Aorta (tissue), 5 donors: ENCODE data around the gene CARD10. TPM values are rescaled to one million over a fixed set of nuclear protein-coding genes. Genes with fewer than 3 reads are reported as not detected.

ENCODE experiments used
- ATAC-seq: fragments of 200-7000 bp; cut with Tn5 transposase; one replicate; pipeline ENCODE4 v1.9.1; 2022; ENCODE audit warnings: moderate library complexity; ENCODE audit not compliant: low FRiP score
- DNase-seq, 2 donors: peaks; one replicate each; pipeline ENCODE4 v3.0.0-alpha.2; 2020
- H3K27ac ChIP-seq, 2 donors: one replicate each; pipeline ENCODE4 v1.5.1; 2013; ENCODE audit warnings: low read length in 2 of 2, mild to moderate bottlenecking in 2 of 2, moderate library complexity in 2 of 2, control low read depth in 1 of 2, inconsistent platforms in 1 of 2, low read depth in 1 of 2
- H3K27me3 ChIP-seq, 2 donors: one replicate each; pipeline ENCODE4 v1.6.1; 2013; ENCODE audit warnings: control low read depth in 1 of 2, low read length in 1 of 2, mild to moderate bottlenecking in 1 of 2, moderate library complexity in 1 of 2; ENCODE audit not compliant: insufficient read depth in 2 of 2, control insufficient read depth in 1 of 2
- H3K36me3 ChIP-seq, 2 donors: one replicate each; pipeline ENCODE4 v1.6.1; 2013; ENCODE audit warnings: control low read depth in 1 of 2, low read length in 1 of 2, mild to moderate bottlenecking in 1 of 2; ENCODE audit not compliant: insufficient read depth in 2 of 2, control insufficient read depth in 1 of 2
- H3K4me1 ChIP-seq, 2 donors: one replicate each; pipeline ENCODE4 v1.6.1; 2013; ENCODE audit warnings: low read length in 2 of 2, control low read depth in 1 of 2, mild to moderate bottlenecking in 1 of 2, moderate library complexity in 1 of 2; ENCODE audit not compliant: insufficient read depth in 2 of 2, control insufficient read depth in 1 of 2
- H3K4me3 ChIP-seq, 2 donors: one replicate each; pipeline ENCODE4 v1.5.1; 2013; ENCODE audit warnings: low read length in 2 of 2, control low read depth in 1 of 2, mild to moderate bottlenecking in 1 of 2
- H3K9me3 ChIP-seq: one replicate; pipeline ENCODE4 v1.6.1; 2013; ENCODE audit warnings: mild to moderate bottlenecking, low read length; ENCODE audit not compliant: control insufficient read depth
- WGBS, 2 donors: extraction: QIAGEN DNeasy Blood & Tissue Kit; methylation state at CpG; one replicate each; pipeline ENCODE4 v1.1.7; 2013; 5-methylcytosine and 5-hydroxymethylcytosine counted together
- intact Hi-C, 2 donors: fragments of 100-400 bp; cut with DNase I; formaldehyde crosslinking; loops; one replicate each; pipeline versions ENCODE4 v1.14.2 to v1.15.0; 2022
- long read RNA-seq, 2 donors: library from polyadenylated mRNA; unstranded; transcript quantifications; one replicate each; pipeline ENCODE4 v2.0.0, GENCODE V29; 2020 to 2021
- polyA plus RNA-seq, 2 donors: library from polyadenylated mRNA; stranded (reverse); fragments of 200-250 nt; gene quantifications; one replicate each; pipeline ENCODE4 v1.2.3, GENCODE V29; 2013
- total RNA-seq, 2 donors: library from RNA; stranded (reverse); fragmentation: NEBNext Ultra II Directional; extraction: Animal tissue kit (Norgen Biotek cat#: 25700); gene quantifications; one replicate each; pipeline ENCODE4 v1.2.1, GENCODE V29; 2021
- donor health status: healthy with polysubstance abuse.
- donor health status: Bipolar disorder and iron deficiency.
- donor health status: DM: no; HTN: no; CAD: no.
- donor health status: DM: no; HTN: no; CAD: no.
- donor health status: DM: yes; HTN: yes; CAD: no.

The CARD10 gene, protein sequence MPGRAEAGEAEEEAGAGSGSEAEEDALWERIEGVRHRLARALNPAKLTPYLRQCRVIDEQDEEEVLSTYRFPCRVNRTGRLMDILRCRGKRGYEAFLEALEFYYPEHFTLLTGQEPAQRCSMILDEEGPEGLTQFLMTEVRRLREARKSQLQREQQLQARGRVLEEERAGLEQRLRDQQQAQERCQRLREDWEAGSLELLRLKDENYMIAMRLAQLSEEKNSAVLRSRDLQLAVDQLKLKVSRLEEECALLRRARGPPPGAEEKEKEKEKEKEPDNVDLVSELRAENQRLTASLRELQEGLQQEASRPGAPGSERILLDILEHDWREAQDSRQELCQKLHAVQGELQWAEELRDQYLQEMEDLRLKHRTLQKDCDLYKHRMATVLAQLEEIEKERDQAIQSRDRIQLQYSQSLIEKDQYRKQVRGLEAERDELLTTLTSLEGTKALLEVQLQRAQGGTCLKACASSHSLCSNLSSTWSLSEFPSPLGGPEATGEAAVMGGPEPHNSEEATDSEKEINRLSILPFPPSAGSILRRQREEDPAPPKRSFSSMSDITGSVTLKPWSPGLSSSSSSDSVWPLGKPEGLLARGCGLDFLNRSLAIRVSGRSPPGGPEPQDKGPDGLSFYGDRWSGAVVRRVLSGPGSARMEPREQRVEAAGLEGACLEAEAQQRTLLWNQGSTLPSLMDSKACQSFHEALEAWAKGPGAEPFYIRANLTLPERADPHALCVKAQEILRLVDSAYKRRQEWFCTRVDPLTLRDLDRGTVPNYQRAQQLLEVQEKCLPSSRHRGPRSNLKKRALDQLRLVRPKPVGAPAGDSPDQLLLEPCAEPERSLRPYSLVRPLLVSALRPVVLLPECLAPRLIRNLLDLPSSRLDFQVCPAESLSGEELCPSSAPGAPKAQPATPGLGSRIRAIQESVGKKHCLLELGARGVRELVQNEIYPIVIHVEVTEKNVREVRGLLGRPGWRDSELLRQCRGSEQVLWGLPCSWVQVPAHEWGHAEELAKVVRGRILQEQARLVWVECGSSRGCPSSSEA
- total RNA-seq (10 to 100 TPM; 10.1 to 24.9 TPM), polyA plus RNA-seq (1 to 10 TPM; 2.2 to 8.8 TPM)
- long read RNA-seq, donor 1, partial matches to known transcripts, result 20 of 26 reads
- long read RNA-seq, donor 1, other reads (novel, unspliced or antisense), result 5 of 26 reads
- long read RNA-seq, donor 2, full-length matches to known transcripts, result 11 of 22 reads
- long read RNA-seq, donor 2, partial matches to known transcripts, result 9 of 22 reads
- long read RNA-seq, donor 2, other reads (novel, unspliced or antisense), result 2 of 22 reads

DNA sequence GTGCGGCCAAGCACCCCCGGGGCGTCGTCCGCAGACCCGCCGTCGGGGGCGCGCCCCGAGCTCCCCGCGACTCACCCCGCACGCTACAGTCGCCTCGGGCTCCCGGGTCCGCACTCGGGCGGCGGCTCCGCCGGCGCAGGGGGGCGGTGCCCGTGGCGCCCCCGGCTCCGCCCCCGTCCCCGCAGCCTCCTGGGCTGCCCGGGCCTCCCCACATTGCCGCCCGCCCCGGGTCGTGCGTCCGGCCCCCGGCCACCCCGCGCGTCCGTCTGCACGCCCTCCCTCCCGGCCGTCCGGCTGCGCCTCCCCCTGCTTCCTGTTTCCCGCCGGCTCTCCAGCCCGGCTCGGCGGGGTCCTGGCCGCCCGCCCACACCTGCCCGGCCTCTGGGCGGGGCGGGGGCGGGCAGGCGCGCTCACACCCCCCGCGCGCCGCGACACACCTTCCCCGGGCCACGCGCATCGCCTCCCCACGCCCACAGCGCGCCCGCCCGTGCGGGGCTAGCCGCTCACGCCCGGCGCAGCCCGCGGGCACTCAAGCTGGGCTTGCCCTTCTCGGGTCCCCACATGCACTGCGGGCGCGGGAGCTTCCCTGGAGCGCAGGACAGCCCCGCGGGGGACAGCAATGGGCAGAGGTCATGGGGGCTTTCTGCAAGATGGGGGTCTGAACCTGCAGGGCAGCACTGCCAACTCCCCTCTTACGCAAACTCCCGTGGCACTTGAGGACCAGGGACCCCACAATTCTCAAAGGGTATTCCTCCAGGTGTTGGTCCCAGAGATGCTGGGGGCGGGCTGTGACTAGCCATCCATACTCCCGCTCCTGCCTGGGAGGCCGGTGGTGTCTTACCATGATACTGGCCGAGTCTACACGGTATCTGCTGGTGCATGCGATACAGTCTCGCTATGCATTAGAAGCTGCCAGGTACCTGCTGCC lies at the start of gene CARD10:
CARD10 (minus strand) TSS at position 148 of the 928 bp plus-strand sequence. CDS start 215 bp downstream, outside the sequence.
- Histone ChIP-seq H3K27ac (no peak within 1 kb of the TSS), H3K4me3 (peak within 1 kb of the TSS; percentile 58 to 72), H3K36me3 (no peaks in the 10 kb centered on the region), H3K9me3 (no peaks in the 10 kb centered on the region), H3K27me3 (no peaks in the 10 kb centered on the region), H3K4me1 (no peaks in the 10 kb centered on the region)
- intact Hi-C loops, result no loop called here
- DNase-seq, result no peak
- ATAC-seq, result peak; percentile 35
- 5 to 7% methylated on average over 78 to 99 of the region's 99 CpGs for WGBS, 2 donors

DNA sequence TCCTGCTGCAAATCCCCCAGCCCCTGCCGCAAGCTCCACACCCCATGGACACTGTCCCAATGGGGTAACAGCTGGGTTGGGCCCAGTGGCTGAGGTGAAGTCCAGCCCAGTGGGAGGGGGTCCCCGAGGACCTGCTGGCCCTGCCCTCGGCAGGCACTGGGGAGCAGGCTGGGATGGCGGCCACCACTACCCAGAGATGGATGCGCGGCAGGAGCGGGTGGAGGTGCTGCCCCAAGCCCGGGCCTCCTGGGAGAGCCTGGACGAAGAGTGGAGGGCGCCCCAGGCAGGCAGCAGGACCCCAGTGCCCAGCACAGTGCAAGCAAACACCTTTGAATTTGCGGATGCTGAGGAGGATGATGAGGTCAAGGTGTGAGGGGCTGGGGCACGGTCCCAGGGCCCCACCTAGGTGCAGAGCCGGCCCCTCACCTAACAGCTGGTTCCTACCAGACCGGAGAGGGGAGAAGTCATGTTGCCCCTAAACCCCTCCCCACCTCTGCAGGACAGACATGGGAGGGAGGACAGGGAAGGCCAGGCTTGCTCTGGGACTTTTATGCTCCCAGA lies 49.3 kb upstream of the CARD10 start:
- intact Hi-C loops, result no loop called here
- H3K36me3 ChIP-seq, result peaks cover 0 to 2% of the 10 kb centered on the region in 2 donors
- H3K27me3 ChIP-seq, result no peaks in the 10 kb centered on the region
- ATAC-seq (no peak), DNase-seq (no peak)
- H3K9me3 ChIP-seq, result no peaks in the 10 kb centered on the region
- H3K4me1 ChIP-seq, result no peaks in the 10 kb centered on the region
- 75% methylated on average over 14 of the region's 14 CpGs for WGBS, 2 donors
- H3K27ac ChIP-seq, result no peak overlapping the region
- no peak overlapping the region for H3K4me3 ChIP-seq

DNA sequence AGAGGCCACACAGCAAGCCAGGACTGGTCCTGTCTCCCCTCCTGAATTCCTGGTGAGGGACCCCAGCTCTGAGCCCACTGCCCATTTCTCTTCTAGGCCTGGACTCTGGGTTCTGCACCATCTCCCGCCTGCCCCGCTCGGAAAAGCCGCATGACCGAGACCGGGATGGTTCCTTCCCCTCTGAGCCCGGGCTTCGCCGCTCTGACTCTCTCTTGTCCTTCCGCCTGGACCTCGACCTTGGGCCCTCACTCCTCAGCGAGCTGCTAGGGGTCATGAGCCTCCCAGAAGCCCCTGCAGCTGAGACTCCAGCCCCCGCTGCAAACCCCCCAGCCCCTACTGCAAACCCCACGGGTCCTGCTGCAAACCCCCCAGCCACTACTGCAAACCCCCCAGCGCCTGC lies 48.8 kb upstream of the CARD10 start:
- no peaks in the 10 kb centered on the region for H3K9me3 ChIP-seq
- intact Hi-C loops, result no loop called here
- ATAC-seq, result no peak
- WGBS, 2 donors, result 86 to 87% methylated on average over 15 of the region's 15 CpGs
- H3K27ac ChIP-seq, result no peak overlapping the region
- H3K4me3 ChIP-seq, result no peak overlapping the region
- no peak for DNase-seq
- no peaks in the 10 kb centered on the region for H3K4me1 ChIP-seq
- H3K27me3 ChIP-seq, result no peaks in the 10 kb centered on the region
- H3K36me3 ChIP-seq, result peaks cover 0 to 2% of the 10 kb centered on the region in 2 donors

DNA sequence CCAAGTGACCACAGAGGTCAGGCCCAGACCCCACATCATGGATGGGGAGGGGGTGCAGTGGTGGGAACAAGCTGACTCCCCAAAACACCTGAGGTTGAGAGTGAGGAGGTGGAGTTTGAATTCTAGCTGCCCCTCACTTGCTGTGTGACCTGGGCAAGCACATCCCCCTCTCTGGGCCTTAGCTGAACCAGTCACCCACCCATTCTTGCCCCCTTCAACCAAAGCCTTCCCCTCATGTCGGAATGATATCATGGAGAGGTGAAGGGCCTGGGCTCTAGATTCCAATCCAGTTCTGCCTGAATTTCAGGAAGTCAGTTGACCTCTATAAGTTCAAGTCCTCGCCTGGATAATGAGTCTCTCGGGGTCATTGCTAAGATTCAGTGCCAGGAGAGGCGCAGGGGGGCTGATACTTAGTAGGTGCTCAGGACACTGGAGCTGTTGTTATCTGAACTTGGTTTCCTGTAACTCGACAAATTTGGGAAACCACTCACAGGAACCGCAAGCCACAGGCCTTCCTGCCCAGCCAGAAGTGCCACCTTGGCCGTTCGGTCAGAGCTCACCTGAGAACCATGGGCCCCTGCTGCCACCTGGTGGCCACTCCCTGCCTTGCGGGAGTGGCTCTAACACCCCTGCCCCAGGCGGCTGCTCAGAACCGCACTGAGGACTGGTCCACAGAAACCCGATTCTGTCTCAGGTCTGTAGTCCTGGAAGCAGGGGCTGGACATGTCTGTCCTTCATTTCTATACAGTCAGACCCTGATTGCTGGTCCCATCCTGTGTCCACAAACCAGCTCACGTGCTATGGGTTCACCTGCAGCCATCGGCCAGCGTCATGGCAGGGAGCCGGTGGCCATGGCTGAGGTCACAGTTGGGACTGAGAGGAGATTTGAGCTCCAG lies 47.9 kb upstream of the CARD10 start:
- Histone ChIP-seq H3K9me3 (no peaks in the 10 kb centered on the region), H3K4me1 (peaks cover 0 to 2% of the 10 kb centered on the region in 2 donors), H3K4me3 (no peak overlapping the region), H3K36me3 (peaks cover 0 to 2% of the 10 kb centered on the region in 2 donors), H3K27me3 (no peaks in the 10 kb centered on the region), H3K27ac (no peak overlapping the region)
- ATAC-seq (peak; percentile 80), DNase-seq (peak; percentile 80 to 94)
- intact Hi-C loops, result no loop called here
- 32 to 37% methylated on average over 16 of the region's 16 CpGs for WGBS, 2 donors

DNA sequence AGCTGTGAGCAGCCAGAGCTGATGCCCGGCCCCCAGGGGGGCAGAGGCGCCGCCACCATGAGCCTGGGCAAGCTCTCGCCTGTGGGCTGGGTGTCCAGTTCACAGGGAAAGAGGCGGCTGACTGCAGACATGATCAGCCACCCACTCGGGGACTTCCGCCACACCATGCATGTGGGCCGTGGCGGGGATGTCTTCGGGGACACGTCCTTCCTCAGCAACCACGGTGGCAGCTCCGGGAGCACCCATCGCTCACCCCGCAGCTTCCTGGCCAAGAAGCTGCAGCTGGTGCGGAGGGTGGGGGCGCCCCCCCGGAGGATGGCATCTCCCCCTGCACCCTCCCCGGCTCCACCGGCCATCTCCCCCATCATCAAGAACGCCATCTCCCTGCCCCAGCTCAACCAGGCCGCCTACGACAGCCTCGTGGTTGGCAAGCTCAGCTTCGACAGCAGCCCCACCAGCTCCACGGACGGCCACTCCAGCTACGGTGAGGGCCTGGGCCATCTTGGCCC lies 47.2 kb upstream of the CARD10 start:
- intact Hi-C loops, result no loop called here
- Histone ChIP-seq H3K9me3 (no peaks in the 10 kb centered on the region), H3K27ac (no peak overlapping the region), H3K4me1 (peaks cover 0 to 5% of the 10 kb centered on the region in 2 donors), H3K36me3 (peaks cover 0 to 2% of the 10 kb centered on the region in 2 donors), H3K27me3 (no peaks in the 10 kb centered on the region), H3K4me3 (no peak overlapping the region)
- DNase-seq (peak in 1 of 2 donors; percentile 62), ATAC-seq (no peak)
- WGBS, 2 donors, result 39 to 47% methylated on average over 25 to 28 of the region's 28 CpGs

DNA sequence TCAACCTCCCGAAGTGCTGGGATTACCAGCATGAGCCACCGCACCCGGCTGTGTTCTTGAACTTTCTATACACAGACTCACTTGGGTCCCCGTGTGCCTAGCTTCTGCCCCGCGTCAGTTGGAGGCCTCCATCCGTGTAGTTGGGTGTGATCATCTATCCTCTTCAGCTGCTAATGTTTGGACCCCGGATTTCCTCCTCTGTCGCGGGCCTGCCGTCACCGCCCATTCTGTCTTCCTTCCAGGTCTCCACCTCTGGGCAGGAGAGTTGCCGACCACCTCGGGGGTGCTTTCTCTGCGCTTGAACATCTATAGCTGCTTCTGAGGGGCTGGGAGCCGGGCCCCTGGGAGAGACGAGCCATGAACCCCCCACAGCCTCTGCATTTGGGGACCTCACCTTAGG lies 46.6 kb upstream of the CARD10 start:
- ATAC-seq (no peak), DNase-seq (no peak)
- Histone ChIP-seq H3K9me3 (no peaks in the 10 kb centered on the region), H3K4me1 (peaks cover 0 to 5% of the 10 kb centered on the region in 2 donors), H3K36me3 (peaks cover 0 to 2% of the 10 kb centered on the region in 2 donors), H3K4me3 (no peak overlapping the region), H3K27ac (peak overlapping the region in 1 of 2 donors; percentile 39), H3K27me3 (no peaks in the 10 kb centered on the region)
- intact Hi-C loops, result no loop called here
- 47 to 59% methylated on average over 17 of the region's 17 CpGs for WGBS, 2 donors
